ENCODE results near the gene C19orf53.
A peak's percentile ranks its signal among the peaks of the same experiment; 100 is the strongest.

The C19orf53 gene

DNA sequence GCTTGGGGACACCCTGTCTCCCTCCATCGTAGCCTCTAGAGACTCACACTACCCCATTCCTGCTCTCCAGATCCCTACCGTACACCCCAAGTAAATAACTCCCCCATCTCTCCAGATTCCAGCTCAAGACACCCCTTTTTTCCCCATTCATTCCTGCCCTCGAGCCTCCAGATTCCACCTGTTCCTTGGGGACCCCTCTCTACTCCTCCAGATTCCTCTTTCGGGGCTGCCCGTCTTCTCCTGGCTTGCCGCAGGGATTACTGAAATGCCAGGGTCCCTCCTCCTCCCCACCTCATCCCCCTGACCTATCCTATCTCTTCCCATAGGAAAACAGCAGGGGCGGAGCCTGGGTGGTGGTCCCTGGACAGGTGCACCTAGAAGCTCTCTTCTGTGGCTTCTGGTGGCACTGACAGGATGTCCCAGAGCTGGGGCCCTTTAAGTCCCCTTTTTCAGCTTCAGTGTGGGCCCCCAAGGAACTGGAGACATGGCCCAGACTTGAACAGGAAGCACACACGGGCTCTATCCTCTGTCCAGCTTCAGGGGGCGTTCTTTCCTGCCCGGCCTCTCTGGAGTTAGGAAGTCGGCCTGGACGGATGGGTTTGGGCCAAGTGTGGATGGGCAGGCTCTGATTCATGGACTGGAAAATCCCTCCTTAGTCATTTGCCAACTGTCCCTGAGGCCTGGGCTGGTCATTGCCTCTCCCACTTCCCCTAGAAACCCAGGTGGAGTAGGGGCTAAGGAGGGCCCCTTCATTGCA, 22.2 kb downstream of the C19orf53 start:
- peak; percentile 97 for DNase-seq (ENCODE audit: low spot score)

- no peak for DNase-seq (ENCODE audit: low spot score)
Observed at GRCh38 chr19:13797058-13797440, 22.8 kb downstream of the C19orf53 start.

GRCh38 chr19:13797870-13798269, 23.6 kb downstream of the C19orf53 start:
- DNase-seq (ENCODE audit: low spot score), result peak; percentile 61

DNA sequence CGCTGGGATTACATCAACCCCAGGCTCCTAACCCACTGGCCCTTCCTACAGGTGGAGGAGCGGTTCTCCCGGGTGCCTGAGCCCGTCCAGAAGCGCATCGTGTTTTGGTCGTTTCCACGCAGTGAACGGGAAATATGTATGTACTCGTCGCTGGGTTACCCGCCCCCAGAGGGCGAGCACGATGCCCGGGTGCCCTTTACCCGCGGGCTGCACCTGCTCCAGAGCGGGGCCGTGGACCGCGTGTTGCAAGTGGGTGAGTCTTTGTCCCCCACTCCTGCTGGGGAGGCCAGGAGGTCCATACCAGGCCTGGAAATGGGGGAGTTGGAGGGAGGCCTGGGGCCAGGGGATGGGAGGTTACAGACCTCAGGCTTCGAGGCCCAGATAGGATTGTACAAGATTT, 25.4 kb downstream of the C19orf53 start:
- no peak for DNase-seq (ENCODE audit: low spot score)

DNA sequence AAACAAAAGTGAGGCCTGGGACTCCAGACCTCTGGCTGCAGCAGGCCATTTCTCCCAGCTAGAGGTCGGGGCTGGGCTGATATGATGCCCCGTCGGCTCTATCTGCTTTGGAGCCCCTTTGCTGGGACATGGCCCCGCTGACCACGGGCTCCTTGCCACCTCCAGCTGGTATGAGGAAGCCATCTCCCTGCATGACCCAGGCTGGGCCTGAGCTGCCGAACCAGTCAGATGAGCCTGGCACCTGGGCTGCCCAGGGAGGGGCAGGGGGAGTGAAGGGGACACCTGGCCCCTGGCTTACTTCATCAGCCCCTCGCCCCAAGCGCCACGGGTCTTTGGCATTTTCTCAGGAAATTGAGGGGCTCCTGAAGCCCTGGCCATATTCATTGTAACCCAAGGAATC, 28.8 kb downstream of the C19orf53 start:
- no peak for DNase-seq (ENCODE audit: low spot score)

- DNase-seq (ENCODE audit: low spot score), result no peak
Observed at GRCh38 chr19:13804830-13805683, 30.8 kb downstream of the C19orf53 start.

DNA sequence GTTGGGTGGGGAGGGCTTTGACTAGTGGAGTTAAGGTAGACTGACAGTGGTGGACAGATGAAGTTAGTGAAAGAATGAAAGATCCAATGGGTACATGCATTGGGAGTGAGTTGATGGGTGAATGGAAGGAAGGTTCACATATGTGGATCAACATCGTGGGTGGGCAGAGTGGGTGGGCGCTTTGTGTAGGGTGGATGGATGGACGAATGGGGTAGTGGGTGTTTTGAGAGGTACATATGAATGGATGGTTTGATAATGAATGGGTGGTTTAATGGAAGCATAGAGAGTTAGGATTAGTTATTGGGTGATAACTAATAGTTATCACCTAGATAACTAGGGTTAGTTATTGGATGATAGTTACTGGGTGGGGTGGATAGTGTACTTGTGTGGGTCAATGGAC, 32.5 kb downstream of the C19orf53 start:
- DNase-seq (ENCODE audit: low spot score), result no peak

DNA sequence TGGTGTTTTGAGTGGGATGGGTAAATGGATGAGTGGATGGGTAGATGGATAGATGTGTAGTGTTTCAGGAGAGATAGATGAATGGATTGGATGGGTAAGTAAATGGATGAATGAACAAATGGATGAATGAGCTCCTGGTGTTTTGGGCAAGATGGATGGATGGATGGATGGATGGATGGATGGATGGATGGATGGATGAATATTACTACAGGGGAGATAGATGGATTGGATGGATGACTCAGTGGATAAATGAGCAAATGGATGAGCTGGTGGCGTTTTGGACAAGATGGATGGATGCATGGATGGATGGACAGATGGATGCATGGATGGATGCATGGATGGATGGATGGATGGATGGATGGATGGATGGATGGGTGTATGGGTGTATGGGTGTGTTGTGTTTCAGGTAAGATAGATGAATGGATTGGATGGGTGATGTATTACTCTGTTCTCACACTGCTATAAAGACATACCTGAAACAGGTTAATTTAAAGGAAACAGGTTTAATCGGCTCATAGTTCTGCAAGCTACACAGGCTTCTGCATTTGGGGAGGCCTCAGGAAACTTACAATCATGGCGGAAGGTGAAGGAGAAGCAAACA, 33.3 kb downstream of the C19orf53 start:
- DNase-seq (ENCODE audit: low spot score), result no peak

- DNase-seq (ENCODE audit: low spot score), result no peak
Observed at GRCh38 chr19:13808856-13809255, 34.6 kb downstream of the C19orf53 start.

GRCh38 chr19:13812544-13812943, 38.3 kb downstream of the C19orf53 start:
- no peak for DNase-seq (ENCODE audit: low spot score)

DNA sequence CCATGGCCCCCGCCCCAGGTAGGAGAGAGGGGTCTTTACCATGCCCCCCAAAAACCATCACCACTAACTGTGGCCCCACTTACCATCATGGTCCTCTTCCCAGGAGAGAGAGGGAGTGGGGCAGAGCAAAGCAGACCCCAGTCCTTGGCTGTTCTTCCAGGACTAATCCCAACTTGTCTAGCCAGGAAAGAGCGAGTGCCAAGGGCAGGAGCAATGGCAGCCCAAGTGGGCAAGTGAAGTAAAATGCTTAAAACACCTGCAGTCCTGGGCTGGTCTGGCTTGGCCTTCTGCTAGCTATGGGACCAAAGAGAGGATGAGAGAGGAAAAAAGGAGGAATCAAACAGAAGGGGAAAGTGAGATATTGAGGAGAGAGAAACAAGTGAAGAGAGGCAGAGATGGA, 38.9 kb downstream of the C19orf53 start:
- DNase-seq (ENCODE audit: low spot score), result no peak

- no peak for DNase-seq (ENCODE audit: low spot score)
Observed at GRCh38 chr19:13814550-13814949, 40.3 kb downstream of the C19orf53 start.

- no peak for DNase-seq (ENCODE audit: low spot score)
Observed at GRCh38 chr19:13817018-13817614, 42.9 kb downstream of the C19orf53 start.

DNA sequence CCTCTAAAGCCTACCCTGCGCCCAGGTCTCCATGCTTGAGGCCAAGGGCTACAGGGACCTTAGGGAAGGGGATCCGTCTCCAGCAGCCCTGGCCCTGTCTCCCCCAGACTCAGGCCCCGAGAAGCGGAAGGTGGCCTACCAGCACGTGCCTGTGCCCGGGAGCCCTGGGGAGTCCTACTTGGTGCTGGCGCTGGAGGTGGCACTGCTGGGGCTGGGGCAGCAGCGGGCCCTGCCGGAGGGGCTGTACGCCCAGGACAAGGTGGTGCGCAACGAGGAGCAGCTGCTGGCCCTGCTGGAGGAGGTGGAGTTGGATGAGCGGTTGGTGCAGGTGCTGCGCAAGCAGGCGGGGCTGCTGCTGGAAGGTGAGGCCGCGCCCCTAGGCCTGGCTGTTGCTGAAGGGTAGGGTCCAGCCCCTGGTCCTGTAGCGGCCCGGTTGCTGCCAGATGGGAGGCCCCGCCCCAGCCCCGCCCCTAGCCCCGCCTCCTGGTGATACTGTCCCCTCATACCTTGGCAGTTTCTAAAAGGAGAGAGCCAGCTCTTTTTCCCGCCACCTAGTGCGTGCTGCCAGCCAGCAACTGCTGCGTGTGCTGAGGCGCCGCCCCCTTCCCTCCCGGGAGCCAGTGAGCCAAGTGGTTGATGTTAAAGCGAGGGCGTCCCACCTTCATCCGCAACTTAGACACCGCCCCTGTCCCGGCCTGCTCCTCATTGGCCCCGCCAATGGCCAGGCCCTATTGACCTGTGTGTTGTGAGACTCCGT, 43.5 kb downstream of the C19orf53 start:
- no peak for DNase-seq (ENCODE audit: low spot score)

DNA sequence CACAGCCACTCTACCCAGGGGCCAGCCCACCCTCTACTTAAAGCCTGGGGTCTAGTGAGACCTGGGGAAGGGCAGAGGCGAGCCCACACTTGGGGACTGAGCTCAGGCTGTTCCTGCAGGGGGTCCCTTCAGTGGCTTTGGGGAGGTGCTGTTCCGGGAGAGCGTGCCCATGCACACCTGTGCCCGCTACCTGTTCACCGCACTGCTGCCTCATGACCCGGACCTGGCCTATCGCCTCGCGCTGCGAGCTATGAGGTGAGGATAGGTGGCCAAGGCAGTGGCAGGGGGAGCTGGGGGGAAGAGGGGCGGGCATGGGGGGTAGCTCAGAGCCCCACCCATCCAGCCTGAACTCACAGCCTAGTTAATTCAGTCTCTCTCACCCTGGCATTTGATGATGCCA, 45.0 kb downstream of the C19orf53 start:
- no peak for DNase-seq (ENCODE audit: low spot score)

DNA sequence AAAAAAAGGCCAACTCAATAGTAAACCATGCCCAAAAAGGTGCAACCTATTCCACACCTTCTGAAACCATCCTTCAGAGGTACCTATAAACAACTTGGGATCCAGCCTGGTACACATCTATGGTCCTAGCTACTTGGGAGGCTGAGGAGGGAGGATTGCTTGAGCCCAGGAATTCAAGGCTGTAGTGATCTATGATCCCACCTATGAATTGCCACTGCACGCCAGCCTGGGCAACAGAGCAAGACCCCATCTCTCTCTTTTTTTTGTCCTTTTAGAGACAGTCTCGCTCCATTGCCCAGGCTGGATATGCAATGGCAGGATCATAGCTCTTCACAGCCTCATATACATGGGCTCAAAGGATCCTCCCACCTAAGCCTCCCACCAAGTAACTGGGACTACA, 47.0 kb downstream of the C19orf53 start:
- no peak for DNase-seq (ENCODE audit: low spot score)

- no peak for DNase-seq (ENCODE audit: low spot score)
Observed at GRCh38 chr19:13823256-13823655, 49.0 kb downstream of the C19orf53 start.

GRCh38 chr19:13823901-13824300, 49.6 kb downstream of the C19orf53 start:
- no peak for DNase-seq (ENCODE audit: low spot score)

GRCh38 chr19:13824703-13825102, 50.4 kb downstream of the C19orf53 start:
- DNase-seq (ENCODE audit: low spot score), result no peak

- DNase-seq (ENCODE audit: low spot score), result no peak
Observed at GRCh38 chr19:13825489-13826441, 51.5 kb downstream of the C19orf53 start.

Measured in kidney tubule cell (primary cell).